ENCODE results near the gene ZNF70. TPM values are rescaled to one million over a fixed set of nuclear protein-coding genes. Genes with fewer than 3 reads are reported as not detected.

The ZNF70 gene
- polyA plus RNA-seq, 3 donors, result 4.7 to 5.5 (median 5.0) TPM

DNA sequence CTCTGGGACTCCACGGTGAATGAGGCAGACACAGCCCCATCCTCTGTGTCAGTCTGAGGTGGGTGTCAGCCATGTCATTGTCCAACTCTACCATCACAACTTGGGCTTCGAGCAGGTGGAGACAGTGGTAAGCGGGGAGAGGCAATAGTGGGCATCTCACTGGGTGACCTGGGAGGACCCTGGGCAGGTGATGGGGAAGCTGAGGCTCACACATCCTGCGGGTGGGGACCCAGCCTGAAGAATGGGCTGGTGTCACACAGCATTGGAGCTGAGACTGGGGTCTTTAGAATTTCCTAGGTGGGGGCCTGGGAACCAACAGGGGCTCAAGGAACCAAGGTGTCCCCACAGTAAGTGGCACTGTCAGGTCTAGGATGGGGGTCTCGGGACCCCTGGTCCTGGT is 28.8 kb upstream of the ZNF70 start:
- DNase-seq (ENCODE audit: low read depth in 3 of 3, low spot score in 2 of 3), result no peak

DNA sequence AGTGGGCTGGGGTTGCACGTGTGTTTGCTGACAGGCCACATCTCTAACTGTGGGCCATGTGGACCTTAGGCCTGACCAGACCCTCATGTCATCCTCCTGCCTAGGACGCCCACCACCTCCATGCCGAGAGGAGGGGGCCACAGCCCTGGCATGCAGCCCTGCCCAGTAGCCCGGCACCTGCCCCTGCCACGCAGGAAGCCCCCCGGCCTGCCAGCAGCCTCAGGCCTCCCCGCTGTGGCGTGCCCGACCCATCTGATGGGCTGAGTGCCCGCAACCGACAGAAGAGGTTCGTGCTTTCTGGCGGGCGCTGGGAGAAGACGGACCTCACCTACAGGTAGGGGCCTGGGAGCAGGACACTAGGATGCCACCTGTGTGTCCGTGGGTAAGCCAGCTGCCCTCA is 28.2 kb upstream of the ZNF70 start:
- DNase-seq (ENCODE audit: low read depth in 3 of 3, low spot score in 2 of 3), result no peak

DNA sequence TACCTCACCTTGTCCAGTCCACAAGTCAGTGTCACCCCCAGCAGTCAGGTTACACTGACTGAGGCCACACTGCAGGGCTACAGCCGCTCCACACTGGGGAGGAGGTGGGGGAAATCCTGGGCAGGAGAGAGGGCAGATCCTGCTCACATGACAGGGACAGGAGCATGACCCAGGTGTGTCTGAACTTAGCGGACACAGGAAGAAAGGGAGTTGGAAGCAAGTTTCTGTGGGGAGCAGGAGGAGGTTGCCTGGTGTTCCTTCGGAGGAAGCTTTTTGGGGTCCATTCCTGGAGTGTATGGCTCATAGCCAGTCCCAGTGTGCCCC is 27.6 kb upstream of the ZNF70 start:
- DNase-seq (ENCODE audit: low read depth in 3 of 3, low spot score in 2 of 3), result no peak

DNA sequence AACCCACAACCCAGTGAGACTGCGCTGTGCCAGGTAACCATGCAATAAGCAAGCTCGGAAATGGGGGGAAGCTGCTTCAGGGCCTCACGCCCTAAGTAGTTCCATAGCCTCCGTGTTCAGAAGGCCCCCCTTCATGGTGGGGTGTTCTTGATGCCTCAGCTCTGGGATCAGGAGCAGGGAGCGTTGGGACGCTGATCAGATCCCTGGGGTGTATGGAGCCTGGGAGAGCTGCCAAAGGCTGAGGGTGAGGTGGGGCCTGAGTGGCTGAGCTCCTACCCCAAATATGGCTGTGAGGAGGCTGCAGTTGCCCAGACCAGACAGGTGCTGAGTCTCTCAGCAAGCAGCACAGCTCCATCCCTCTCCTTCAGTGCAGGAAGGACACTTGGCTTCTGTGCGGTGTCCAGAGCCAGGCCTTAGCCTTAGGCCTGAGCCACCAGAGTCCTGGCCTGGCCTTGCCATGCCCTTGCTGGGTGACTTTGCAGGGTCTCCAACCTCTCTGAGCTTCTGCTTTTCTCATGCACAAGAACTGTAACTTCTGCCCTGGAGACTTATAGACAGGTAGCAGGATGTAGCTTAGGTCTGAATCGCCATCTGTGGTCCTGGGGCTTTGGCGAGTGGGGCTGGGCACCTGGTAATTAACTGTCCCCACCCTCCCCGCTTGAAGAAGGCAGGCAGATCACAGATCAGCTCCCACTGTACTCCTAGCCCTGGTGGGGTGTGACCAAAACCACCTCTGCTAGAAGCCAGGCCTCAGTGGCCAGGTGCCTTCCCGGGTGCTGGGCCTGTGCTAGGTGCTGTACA is 27.1 kb upstream of the ZNF70 start:
- no peak for DNase-seq (ENCODE audit: low read depth in 3 of 3, low spot score in 2 of 3)

DNA sequence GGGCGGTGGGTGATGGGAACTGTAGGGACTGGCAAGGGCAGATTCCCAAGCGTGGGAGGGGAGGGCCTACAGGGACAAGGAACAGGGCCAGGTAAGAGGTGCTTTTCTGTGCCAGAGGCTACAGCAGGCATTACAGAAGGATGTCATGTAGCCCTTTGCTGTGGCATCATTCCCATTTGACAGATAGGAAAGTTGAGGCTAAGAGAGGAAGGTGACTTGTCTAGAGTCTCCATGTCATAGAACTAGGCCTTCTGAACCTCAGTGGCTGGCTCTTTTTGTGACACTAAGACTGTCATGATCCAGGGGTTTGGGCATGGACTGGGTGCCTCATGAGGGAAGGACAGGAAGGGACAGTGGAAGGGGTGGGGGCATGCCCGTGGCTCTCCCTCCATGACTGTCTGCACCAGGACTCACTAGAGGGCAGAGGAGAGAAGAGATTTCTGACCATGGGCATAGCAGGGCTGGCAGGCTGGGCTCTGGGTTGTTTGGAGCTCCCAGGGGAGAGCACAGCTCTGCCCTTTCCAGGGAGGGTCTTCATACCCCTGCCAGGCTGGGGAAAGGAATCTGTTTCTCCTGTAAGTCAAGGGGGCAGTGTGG is 25.0 kb upstream of the ZNF70 start:
- no peak for DNase-seq (ENCODE audit: low read depth in 3 of 3, low spot score in 2 of 3)

DNA sequence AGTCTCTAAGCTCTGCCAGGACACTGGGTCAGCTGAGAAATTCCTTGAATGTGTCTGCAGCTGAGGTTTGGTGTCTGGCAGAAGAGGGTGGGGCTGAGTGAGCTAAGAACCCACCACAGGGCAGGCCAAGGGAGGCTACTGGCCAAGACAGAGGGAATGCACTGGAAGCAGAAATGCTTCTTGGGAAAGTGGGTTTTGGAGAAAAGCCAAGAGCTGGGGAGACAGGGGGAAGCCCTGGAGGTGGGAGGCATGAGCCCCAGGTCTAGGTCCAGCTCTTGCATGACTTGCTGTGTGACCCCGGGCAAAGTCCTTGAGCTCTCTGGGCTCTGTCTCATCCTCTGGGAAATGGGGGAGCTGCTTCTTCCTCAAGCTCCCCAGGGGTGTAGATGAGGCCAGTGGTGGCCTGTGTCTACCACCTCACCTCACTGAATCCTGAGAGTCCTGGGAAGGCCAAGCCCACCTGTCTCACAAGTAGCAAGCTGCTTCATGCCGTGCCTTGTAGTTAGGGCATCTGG is 24.1 kb upstream of the ZNF70 start:
- no peak for DNase-seq (ENCODE audit: low read depth in 3 of 3, low spot score in 2 of 3)

DNA sequence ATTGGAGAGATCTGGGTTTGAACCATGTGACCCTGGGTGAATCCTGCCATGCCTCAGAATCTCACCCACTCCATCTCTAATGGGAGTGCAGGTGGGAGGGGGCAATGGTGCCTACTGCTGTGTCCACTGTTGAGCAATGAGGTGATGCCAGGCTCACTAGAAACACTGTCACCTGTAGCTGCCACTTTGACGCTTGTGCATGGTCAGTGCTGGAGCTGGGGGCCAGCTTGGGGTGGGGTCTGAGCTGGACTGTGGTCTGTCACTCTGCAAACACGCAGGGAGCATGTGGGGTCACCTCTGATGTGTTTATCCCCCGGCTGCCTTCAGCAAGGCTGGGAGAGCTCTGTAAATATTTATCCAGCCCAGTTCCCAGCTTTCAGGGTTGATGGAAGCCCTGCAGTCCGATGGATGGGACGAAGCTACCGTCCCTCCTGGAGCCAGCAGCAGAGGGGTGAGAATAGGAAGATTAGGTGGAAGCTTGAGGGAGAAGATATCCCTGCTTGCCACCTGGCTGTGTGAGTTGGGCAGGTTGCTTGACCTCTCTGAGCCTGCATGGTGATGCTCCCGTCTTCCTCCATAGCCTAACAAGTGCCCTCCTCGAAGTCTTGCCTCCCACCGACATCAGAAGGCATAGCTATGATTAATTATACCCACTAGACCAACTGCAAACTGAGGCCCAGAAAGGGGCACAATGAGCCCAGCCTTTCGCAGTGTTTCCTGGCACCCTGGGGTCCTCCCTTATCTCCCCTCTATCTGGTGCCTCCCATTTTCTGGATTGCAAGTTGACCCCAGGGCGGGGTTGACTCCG is 23.4 kb upstream of the ZNF70 start:
- no peak for DNase-seq (ENCODE audit: low read depth in 3 of 3, low spot score in 2 of 3)

DNA sequence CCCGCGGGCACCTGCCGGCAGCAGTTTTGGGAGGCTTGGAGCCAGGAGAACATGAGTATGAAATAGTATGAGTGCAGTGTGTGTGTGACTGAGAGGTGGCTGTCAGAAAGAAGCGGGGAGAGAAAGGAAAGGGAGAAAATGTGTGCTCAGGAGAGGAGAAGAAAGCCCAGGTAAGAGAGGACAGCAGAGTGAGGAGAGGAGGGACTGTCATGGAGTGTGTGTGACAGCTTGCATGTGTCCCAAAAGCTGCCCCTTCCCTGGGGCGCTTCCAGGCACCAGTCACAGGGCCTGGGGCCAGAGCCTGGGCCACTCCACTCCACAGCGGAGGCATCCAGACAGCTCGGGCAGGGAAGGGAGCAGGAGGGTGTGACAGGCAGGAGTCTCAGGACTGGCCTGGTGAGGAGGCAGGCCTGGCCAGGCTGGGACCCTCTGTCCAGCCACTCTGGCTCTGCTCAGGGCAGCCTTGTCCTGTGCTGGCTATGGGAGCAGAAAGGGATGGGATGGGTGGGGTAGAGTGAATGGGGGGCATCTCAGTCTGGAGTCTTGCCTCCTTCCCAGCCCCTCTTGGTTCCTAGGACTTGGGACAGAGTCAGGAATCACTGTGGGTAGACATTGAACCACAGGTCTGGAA is 22.7 kb upstream of the ZNF70 start:
- no peak for DNase-seq (ENCODE audit: low read depth in 3 of 3, low spot score in 2 of 3)

DNA sequence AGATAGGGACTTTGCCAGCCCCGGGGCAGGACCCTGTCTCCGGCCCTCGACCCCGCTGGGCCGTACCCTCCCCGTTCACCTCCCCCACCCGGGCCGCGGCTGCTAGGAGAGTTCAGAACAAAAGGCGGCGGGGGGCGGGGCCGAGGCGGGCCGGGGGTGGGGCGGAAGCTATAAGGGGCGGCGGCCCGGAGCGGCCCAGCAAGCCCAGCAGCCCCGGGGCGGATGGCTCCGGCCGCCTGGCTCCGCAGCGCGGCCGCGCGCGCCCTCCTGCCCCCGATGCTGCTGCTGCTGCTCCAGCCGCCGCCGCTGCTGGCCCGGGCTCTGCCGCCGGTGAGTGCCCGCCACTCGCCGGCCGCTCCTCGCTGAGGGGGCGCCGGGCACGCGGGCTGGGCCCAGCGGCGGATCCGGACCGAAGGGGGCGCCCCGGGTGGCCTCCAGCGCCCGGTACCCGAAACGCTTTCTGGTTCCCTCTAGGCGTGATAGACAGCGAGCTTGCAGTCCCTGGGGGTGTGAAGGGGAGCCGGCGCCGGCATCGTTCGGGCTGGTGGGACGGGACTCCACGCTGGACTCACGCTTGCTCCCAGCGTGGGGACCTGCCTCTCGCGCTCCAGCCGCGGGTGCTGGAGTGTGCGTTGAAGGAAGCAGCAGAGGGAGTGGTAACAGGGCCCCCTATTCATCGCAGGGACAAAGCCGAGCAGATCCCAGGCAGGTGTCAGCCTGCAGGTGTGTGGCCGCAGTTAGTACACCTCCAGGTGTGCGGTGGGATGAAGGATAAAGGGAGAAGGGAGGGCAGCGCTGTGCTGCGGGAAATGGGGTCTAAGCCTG is 21.9 kb upstream of the ZNF70 start, which contains the start of gene MMP11:
Gene MMP11 (plus strand): TSS at position 201 of the 825 bp plus-strand sequence. CDS start 22 bp downstream, at position 223.
- no peak for DNase-seq (ENCODE audit: low read depth in 3 of 3, low spot score in 2 of 3)

DNA sequence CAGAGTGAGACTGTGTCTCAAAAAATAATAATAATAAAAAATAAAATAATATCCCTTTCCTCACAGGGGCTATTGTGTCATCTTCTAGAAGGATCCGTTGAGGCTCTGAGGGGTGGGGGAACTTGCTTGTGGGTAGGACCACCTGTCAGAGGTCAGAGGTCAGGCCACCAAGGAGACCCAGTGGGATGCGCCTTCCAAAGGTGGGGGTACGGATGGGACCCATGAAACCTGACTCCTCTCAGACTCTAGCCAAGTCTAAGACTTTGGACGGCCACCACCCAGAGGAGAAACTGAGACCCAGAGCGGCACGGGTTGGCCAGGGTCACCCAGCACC is 21.4 kb upstream of the ZNF70 start:
- no peak for DNase-seq (ENCODE audit: low read depth in 3 of 3, low spot score in 2 of 3)

DNA sequence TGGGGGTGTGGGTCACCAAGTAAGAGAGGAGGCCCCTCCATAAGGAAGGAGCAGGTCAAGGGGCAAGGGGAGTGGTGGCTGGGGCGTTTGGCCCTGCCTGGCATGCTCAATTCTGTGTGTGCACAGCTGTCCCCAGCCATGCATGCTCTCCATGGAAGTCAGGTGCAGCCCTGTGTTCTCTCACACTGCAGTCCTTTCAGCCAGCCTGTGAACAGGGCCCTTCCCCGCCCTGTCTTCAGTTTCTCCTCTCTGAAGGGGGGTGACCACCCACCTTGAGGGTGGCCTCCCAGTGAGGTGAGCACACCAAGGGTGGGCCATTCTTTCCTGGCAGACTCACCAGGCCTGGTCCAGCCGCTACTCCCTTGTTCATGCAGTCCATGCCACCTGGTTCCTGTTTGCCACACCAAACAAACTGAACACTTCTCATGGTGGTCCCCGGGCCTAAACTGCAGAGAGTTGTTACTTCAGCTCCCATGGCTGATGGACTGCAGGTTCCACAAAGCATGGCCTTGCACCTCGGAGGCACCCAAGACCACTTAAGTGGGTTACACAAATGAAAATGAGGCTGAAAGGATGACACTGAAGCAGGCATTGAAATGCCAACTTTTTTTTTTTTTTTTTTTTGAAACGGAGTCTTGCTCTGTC is 18.5 kb upstream of the ZNF70 start:
- DNase-seq (ENCODE audit: low read depth in 3 of 3, low spot score in 2 of 3), result no peak

DNA sequence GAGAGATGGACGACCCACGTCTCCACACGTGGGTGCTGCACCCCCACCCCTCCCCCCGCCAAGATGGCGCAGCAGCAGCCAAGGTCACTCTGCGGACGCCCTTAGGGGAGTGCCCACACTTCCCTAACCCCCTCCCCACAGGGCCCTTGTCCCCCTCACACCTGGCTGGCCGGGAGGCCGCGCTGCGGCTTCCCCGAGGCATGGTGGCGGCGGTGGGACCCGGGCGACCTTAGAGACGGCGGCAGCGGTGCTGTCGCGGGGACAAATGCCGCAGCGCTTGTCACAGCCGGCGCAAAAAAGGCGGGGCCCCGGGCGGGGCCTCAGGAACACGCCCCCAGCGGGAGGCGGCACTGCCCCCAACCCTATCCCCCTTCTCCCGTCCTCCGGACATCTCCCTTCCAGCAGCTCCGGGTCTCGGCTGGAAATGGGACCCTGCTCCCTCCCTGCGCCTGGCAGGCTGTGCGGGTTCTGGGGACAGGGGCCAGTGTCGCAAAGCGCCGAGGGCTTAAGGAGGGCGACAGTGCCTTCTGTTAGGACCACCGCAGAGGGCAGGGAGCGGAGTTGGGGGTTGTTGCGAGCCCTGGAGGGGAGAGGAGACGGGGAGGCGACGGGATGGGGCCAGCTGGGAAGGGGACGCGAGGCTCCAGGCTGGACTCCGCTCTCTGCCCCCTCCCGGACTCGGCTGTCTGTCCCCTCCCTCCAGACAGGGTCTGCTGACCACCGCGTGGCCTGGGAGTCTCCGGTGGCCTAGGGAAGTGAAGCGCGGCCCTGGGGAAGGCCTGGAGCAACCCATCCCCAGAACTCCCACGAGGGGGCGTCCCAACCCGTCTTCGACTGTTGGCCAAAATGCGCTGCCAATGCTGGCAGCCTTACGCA is 17.0 kb upstream of the ZNF70 start, which contains the start of gene CHCHD10:
Gene CHCHD10 (minus strand): TSS at position 300 of the 876 bp plus-strand sequence. CDS start 98 bp downstream, at position 202.
- DNase-seq (ENCODE audit: low read depth in 3 of 3, low spot score in 2 of 3), result peak in 2 of 3 donors; percentile 72 to 79

DNA sequence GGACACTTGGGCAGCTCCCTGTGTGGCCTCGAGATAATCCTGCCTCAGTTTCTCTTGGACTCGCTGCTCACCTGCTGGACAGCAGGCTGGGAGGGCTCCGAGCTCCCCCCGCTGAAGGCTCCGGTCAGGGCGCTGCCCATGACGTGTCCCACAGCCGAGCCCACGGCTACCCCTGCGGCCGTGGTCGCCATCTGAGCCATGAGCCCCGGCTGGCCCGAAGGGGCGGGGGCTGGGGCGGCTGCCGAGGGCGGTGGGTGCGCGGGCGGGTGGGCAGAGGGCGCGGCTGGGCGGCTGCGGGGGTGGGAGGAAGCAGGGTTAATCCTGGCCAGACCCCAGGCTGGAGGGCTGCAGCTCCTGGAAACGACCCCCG is 16.4 kb upstream of the ZNF70 start:
- no peak for DNase-seq (ENCODE audit: low read depth in 3 of 3, low spot score in 2 of 3)

DNA sequence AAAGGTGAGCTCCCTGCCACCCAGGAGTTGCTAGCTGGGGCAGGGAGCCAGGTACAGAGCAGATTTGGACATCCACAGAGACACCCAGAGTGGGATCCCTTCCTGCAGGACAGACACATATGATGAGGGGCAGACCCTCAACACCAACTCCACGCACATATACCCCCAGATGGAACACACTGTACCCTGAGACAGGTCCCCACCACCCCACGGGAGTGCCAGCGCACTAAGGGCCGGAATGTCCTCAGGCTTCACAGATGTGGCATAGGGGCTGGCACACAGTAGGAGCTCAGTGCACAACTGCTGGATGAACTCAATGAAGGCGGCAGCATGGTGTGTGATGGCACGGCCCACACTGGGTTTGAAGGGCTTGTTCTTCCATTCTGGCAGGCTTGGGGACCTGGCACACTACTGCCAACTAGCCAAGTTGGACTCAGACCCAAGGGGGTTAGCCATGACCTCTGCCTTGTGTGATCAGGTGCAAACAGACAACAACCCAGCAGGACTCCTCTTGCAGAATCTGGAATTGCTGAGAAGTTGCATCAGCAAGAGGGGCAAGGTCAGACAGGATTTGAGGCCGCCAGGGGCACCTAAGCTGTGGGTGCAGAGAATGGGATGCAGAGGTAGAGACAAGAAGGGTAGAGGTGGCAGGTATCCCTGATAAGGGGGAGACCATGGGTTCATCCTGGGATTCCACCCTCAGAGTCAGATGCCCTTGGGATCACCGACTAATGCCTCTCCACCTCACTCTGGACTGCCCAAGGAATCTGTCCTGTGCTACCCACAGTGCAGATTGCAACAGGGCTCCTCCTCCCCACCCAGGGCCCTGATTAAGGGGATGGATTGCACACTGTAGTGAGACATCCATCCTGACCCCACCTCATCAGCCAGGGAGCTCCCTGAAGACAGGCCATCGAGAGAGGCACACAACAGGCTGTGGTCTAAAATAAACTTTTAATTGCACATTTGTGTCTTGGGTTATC is 14.3 kb upstream of the ZNF70 start:
- no peak for DNase-seq (ENCODE audit: low read depth in 3 of 3, low spot score in 2 of 3)

DNA sequence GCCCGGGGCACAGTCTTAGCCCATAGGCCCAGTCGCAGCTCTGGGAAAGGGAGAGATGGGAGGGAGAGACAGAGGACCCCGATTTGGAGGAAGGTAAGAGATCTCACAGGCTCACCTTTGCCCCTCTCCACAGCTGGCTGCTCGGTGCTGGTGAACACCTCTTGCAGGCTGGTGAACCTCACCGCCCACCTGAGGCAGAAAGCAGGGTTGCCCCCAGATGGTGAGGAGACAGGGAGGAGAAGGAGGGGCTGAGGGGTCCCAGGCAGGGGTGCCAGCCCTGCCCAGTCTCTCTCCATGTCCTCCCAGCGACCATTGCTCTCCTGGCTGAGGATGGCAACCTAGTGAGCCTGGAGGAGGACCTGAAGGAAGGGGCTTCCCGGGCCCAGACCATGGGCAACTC is 13.0 kb upstream of the ZNF70 start:
- no peak for DNase-seq (ENCODE audit: low read depth in 3 of 3, low spot score in 2 of 3)

DNA sequence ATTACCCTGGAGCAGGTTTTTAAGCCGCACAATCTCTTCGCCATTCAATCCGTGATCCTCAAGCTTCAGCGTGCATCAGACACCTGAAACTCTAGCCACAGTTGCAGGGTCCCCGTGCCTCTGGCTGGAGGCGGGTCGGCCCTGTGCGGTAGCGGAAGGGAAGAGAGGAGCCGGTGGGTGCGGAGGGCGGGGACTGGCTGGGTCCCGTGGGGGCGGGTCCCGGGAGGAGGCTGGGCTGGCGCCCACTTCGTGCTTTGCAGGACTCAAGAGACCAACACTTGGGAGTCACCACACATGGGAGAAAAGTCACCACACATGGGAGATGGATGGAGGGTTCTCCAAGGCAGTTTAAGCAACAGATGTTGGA is 12.7 kb upstream of the ZNF70 start:
- no peak for DNase-seq (ENCODE audit: low read depth in 3 of 3, low spot score in 2 of 3)

DNA sequence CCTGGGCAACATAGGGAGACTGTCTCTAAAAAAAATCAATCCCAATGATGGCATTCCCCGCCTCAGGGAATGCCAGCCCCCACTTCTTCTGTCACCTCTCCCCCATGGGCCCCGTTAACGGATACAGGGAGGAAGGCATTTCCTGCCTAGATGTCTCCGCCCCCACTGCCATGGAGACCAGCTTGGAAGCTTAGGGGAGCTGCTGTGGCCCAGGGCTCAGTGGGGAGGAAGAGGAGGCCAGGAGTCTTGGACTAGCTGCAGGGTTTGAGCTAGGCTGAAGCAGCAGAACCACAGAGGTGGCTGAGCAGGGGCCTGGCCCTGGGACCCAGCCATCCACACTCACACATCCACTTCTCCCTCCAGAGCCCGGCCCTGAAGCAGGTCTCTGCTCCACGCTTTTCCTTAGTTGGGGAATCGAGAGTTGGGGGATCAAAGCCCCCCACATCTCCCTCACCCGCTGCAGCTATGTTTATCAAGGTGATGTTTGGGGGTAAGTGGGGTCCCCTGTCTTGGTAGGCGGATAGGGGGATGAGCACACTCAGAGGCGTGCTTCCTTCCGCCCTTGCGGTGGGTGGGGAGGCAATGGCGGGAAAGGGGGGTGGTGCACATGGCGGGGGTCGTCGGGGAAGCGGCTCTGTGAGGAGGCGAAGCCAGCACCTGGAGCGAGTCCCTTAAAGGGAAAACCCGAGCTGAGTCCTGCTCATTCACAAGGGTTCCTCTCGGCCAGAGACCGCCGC is 12.1 kb upstream of the ZNF70 start, which contains the start of gene C22orf15:
Gene C22orf15 (plus strand): TSS at position 149 of the 737 bp plus-strand sequence. CDS start 317 bp downstream, at position 466.
- no peak for DNase-seq (ENCODE audit: low read depth in 3 of 3, low spot score in 2 of 3)

Data from right renal cortex interstitium (tissue), 3 donors.